Inflammatory macrophage treated with lipopolysaccharide for 4 hours (primary cell): ENCODE results near the gene UBL4B.
"Not testable (repeated sequence)": the region's sequence is repeated elsewhere in the genome, so short reads cannot be mapped to it uniquely, and the experiment has no call there.

ENCODE experiments used
- DNase-seq: peaks from one replicate; pipeline ENCODE4 v3.0.0-alpha.2; 2020

UBL4B gene, protein sequence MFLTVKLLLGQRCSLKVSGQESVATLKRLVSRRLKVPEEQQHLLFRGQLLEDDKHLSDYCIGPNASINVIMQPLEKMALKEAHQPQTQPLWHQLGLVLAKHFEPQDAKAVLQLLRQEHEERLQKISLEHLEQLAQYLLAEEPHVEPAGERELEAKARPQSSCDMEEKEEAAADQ

DNA sequence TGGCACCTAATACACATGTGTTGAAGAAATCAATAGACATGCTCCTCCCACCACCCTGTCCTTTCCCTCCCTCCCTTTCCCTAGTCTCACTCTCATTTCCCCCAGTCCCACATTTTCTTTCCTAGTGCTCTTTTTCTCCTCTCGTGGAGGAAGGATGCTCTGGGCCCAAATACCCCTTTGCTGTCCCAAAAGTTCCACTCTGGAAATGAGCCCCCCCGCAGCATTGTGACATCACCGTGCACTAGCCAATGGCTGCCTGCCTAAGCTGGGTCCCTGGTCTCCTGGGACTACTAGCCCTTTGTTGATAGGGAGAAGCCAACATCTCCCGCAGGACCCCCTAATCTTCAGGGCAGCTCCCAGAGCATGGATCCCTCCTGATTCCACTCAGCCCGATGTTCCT is at the start of gene UBL4B:
UBL4B (plus strand) TSS at position 301 of the 400 bp plus-strand sequence; CDS start at position 393, 92 bp downstream.
- no peak for DNase-seq

DNA sequence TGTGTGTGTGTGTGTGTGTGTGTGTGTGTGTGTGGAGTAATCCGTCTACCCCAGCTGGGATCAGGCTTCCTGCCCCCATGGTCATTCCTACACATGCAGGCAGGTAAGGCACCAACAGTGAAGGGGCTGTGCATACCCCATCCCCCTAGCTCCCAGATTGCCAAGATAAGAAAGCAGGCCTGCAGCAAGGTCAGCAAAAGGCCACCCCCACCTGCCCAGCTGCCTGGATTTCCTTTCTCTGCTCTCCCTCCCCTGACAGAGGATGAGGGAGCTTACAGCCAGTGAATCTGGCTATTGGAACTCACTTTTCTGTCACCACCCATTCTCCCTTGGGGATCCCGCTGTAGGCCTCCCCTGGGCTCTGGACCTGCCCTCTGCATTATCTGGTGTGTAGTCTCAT is 49.6 kb upstream of the UBL4B start:
- no peak for DNase-seq

DNA sequence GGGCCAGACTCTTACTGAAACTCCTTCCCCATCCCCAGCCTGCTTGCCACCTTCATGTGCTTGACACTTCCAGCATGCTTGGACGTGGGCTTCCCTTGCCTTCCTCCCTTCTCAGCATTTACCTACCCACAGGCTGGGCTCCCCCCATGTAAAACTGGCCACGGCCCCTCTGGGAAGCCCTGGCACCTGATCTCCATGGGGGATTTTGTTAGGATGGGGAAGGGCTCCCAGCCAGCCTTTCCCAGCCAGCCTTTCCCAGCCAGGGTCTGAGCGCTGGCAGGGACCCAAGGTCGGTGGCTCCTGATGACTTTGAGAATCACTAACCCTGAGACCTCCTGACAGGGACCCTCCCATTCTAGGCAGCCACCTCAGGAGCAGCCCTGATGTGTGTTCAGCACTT is 48.5 kb upstream of the UBL4B start:
- no peak for DNase-seq

DNA sequence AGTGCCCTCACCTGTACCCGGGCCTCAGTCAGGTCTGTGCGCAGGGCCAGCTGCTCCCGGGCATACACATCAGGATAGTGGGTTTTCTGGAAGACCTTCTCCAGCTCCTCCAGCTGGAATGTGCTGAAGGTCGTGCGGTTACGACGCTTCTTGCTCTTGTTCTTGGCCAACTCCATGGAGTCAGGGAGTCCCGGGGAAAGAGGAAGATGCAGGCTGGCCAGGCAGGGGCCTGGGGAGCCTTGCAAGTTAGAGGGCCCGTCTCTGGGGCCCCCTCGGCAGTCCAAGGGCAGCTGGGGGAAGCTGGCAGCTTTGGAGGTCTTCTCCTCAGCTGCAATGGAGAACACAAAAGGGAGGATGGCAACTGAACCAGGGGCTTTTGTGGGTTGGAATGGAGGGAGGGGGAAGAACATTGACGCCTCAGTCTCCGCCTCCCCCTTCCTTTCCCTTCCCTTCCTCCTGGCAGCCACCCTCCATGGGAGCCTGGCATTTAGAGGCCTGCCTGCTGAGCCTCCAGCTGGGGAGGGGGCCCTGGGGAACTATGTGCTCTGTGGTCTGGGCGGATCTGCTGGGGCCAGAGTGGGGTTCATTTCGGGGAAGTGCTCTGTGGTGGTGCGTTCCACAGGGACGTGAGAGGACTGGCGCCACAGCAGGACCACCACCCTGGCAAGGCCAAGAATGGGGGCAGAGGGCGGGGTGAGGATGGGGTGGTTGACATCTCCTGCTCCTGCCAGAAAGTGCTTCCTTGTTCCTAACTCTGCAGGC is 47.5 kb upstream of the UBL4B start:
- DNase-seq, result no peak

DNA sequence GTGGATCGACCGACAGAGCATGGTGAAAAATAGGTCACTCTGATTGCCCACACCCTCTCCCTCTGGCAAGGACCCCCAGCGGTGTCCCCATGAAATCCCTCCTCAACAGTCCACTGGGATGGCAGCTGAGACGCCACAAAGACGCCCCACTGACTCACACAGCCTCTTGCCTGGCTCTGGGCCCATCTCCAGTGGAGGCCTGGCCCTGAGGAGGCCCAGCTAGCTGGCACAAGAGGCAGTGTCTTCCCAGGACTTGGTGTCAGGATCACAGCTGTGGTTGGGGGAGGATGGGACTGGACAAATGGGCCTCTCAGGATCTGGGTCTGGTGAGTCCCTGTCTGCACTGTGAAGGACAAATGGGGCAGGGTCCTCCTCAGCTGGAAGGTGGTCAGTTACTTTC is 46.4 kb upstream of the UBL4B start:
- DNase-seq, result no peak

DNA sequence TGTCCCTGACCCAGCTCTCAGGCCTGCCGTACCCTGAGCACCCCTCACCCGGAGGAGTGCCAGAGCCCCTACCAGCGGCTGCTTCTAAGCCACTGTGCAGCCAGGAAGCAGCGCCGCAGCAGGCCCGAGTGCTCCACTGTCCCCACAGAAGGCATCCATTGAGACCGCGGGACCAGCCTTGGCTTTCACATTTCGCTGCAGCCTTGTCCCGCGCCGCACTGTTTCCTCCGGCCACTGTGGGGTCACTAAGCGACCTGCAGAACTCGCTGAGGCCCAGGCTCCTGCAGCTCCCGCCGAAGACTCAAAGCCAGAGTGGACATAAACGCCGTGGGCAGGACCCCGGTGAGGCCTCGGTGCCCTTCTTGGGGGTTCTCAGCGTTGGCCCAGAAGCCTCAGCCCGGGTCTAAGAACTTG is 44.8 kb upstream of the UBL4B start:
- no peak for DNase-seq

DNA sequence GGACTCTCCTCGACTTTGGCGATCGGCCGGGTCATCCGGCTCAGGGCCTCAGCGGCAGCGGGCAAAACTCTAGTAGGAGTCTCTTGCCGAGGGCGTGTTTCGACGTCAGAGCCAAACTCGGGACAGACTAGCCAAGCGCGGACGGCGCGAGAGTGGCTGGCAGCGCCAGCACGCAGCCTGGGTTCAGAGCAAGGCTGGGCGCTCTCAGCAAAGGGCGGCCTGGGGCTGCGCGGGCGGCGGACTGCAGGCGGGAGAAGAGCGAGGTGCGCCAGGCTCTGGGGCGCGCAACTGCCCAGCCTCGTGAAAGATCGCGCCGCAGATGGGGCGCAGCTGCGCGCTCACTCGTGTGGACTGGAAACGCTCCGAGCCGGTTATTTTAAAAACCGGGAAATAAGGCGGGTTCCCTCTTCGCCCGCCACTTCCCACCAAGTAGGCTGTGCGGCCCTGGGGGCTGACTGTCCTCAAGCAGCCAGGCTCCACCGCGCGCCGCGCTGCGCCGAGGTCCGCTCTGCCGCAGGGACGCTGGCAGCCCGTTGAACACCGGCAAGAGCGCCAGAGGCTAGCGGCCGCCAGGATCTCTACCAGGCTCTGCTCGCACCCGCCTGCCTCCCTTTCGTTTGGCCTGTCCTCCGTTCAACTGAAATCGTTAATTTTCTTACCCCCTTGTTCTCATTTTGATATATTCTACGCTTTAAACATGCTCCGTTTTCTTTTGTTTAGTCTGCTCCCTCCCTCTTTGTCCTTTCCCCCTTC is 44.2 kb upstream of the UBL4B start:
- peak; percentile 17 for DNase-seq

DNA sequence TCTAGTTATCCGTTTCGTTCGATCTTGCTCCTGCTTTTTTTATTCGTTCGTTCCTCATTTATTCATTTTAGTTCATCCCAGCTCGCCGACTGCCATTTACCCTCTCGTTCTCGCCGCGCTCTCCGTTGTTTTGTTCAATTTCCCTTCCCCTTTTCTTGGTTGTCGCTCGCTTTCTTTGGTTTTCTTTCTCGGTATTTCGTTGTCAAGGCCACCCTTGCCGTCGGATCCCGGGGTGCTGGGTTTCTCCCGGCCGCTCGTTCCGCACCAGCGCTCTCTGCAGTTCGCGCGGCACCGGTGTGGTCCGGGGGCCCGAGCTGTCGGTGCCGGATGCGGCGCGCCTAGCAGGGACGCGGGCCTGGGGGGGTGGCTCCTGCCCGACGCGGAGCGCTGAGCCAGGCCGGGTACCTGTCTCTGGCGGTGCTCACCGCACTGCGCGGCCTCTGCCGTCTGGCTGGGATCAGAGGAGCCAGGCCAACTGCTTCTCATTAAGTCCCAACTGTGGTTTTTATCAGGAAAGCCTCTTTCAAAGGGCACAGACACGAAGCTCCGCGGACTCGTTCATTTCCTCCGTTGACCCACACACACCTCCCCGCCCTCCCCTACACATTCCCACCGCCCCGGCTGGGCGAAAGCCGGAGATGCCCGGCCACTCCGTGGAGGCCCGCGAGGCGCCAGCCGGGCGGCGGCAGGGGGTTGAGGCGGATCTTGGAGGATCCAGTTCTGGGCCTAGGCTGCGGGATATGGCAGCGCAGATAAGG is 43.4 kb upstream of the UBL4B start:
- DNase-seq, result peak; percentile 48

DNA sequence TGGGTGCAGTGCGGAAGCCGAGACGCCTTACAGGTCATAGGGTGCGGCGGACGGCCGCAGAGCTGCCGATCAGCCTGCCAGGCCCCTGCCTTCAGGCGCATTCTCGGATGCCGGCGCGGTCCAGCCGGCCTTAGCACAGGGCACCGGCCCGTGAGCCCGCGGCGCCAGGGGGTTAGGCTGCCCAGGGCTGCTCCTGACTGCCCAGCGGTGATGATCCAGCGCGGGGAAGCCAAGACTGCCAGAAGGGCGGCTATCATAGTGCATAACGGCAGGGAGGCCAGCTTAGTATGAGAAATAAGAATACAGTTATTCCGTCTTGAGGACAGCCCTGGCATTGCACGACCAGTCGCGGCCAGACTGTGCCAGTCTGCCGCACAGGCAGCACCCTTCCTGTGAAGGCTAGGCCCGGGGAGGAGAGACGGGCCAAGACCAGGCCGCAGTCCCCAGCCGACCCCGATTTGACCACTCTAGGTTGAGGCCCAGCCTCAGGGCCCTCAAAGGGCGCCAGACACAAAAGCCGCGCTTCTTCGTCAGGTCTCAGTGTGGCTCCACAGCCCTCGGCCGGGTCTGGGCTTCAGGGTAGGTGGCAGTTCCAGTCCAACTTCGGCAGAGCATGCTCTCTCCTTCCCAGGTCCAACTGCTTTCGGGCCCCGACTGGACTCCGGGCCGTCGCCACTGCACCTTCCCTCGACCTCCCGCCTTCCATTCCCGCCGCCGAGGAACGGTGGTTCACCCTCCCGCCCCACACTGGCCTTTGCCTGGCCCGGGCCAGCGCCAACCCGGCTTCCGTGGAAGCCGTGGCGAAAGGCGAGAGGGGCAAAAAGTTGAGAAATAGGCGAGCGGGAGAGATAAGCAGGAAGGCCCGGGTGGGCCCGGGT is 42.6 kb upstream of the UBL4B start:
- no peak for DNase-seq

DNA sequence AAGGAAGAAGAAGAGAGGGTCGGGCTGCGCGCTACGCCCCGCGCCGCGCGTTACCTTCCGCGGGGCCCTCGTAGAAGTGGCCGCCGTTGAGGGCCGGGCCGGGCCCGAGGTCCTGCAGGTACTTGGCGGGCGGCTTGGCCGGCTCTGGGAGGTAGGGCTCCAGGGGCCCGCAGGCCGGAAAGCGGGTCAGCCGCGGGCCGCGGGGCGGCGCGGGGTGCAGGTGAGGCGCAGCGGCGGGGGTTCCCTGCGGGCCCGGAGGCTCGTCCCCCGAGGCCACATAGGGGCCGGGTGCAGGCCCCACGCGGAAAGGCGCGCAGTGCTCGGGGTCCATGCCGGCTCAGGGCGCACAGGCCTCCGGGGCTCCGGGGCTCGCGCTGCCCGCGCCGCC is 42.0 kb upstream of the UBL4B start:
- no peak for DNase-seq

DNA sequence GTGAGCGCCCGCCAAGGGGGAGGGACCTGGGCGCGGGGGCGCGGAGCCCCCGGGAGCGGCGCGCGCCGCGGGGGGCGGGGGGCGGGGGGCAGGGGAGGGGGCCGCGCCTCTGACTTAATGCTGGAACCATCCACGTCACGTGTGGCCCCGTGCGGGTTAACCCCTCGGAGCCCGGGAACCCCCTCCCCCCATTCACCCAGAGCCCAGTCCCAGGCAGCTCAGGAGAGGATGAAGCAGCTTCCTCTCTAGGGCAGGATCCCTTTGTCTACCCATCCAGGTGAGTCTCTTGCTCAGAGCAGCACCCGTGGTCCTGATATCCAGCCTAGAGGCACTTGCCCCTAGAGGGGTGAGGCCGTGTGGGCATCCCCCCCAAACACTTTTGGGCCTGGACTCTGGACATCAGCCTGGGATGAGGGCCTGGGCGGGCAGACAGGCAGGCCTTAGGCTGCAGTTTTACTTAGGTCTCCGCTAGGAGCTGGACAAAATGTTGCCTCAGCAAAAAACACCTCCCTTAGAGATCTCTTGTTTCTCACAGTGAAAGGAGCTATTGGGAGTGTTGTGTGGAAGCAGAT is 41.5 kb upstream of the UBL4B start, which contains the start of gene ALX3:
ALX3 (minus strand) TSS at position 2 of the 572 bp plus-strand sequence. CDS start 60 bp downstream, outside the sequence.
- no peak for DNase-seq

DNA sequence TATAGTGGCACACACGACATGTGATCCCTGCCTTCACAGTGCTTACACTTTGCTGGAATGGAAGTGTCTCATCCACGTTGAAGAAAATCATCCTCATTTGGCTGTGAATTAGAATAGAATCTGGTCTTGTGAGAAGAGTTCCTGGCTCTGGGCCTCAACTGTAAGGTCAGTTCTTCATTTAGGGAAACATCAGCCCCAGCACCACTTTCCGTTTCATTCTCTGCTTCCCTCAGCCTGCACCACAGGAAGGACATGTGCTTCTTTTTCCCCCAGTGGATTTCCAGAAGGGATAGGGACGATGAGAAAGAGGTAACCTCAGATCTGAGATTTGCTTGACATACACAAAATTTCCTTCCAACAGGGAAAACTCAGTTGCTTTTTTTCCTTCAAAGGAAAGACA is 38.1 kb upstream of the UBL4B start:
- peak; percentile 64 for DNase-seq

DNA sequence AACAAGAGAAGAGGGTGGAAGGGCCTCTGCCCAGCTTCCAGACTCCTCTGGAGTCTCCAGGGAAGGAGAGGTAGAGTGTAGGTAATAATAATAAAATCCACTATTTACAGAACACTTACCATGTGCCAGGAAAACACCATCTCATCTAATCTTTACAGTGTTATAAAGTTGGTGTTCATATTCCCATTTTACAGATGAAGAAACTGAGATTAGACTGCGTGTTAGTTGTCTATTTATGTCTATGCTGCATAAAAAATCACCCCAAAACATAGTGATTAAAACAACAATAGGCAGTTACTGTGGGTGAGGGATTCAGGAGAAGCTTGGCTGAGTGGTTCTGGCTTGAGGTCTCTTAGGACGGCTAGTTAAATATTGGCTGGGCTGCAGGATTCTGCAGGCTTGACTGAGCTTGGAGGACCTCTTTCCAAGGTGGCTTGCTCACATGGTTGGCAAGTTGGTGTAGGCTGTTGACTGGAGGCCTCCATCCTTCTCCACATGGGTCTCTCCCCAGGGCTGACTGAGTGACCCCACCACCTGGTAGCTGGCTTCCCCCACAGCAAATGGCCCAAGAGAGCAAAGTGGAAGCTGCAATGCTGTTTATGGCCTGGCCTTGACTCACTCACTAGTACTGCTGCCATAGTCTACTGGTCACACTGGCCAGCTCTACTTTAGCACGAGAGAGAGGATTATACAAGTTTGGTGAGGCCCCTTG is 35.3 kb upstream of the UBL4B start:
- no peak for DNase-seq

DNA sequence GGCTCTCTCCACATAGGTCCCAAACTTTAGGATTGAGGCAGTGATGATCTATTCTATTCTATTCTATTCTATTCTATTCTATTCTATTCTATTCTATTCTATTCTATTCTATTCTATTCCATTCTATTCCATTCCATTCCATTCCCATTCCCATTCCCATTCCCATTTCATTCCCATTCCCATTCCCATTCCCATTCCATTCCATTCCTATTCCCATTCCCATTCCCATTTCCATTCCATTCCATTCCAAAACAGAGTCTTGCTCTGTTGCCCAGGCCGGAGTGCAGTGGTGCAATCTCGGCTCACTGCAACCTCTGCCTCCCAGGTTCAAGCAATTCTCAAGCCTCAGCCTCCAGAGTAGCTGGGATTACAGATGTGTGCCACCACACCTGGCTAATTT is 32.2 kb upstream of the UBL4B start:
- DNase-seq, result not testable (repeated sequence)

DNA sequence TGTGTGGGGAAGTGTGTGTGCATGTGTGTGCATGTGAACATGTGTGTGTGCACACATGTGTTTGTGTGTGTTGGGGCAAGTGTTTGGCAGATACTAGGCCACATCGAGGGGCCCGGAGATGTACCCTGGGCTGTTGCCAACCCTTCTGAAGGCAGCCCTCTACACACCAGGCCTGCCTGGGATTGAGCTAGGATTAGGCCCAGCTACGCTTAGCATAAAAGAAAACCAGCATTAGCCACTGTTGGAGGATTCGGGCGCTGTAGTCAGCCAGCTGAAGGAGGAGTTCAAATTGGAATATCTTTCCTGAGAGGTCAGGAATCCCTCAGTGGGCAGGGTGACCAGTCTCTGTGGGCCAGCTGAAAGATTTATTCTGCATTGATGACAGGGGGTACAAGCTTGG is 31.2 kb upstream of the UBL4B start:
- DNase-seq, result no peak

DNA sequence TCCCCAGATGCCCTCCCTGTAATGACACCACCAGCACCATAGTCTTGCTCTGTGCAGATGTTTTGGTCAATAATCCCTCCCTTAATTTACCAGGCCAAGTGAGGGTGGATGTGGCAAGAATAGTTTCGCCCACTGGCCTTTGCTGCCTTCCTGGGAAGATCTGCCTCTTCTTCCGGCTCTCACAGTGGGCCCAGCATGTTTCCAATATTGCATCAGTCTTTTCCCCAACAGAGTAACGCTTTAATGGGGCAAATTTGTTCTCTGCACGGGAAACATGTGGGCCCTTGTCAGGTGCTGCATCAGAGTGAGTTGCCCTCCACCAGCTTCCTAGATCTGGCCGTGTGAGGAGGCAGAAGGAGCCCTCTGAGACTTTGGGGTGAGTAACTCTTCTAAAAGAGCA is 29.8 kb upstream of the UBL4B start:
- no peak for DNase-seq

DNA sequence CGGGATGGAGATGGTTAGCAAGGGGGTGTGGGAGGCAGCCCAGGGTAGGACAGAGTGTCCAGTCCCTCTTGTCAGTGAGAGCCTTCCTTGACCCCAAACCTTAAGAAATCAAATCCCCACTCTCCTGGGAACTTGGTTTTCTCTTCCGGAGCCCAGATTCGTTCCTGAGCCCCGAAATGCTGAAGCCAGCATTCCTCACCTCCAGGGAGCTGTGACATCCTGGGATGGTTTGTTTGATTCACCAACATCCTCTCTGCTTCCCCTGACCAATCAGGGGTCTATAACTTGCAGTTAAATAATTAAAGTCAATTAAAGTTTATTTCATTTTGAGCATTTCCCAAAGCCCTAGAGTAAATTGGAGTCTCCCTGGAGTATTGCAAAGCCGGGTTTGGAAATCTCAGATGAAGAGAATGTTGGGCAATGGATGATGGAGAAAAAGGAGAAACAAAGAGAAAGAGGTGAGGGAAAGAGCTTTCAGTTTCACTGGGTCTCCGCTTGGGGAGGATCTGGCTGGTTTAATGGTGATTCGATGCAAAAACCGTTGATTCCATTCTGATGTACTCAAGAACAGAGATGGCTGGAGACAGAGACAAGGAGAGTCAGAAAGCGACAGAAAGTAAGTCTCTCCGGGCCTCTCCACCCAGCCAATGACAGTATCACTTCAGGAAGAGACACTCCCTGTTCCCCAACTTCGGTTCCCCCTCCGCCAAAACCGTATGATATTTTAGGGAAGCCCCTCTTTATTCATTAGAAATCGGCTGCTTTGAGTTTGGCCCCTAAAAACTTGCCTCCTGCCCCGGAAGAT is 29.0 kb upstream of the UBL4B start:
- DNase-seq, result peak; percentile 64

DNA sequence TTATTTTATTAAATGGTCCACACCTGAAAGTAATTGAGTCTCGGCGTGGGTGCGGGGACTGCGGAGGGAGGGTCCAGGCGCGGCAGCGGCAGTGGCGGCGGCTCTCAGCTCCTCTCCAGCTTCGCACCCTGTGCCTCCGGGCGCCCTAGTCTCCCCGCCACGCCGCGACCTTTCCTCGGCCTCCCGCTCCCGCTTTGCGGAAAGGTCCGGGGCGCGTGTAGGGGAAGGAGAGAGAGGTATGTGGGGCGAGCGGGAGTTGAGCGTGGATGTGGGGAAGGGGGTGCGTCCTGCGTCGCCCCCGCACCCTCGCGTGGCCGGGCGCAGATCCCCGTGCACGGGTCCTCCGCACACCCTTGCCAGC is 28.4 kb upstream of the UBL4B start:
- no peak for DNase-seq

DNA sequence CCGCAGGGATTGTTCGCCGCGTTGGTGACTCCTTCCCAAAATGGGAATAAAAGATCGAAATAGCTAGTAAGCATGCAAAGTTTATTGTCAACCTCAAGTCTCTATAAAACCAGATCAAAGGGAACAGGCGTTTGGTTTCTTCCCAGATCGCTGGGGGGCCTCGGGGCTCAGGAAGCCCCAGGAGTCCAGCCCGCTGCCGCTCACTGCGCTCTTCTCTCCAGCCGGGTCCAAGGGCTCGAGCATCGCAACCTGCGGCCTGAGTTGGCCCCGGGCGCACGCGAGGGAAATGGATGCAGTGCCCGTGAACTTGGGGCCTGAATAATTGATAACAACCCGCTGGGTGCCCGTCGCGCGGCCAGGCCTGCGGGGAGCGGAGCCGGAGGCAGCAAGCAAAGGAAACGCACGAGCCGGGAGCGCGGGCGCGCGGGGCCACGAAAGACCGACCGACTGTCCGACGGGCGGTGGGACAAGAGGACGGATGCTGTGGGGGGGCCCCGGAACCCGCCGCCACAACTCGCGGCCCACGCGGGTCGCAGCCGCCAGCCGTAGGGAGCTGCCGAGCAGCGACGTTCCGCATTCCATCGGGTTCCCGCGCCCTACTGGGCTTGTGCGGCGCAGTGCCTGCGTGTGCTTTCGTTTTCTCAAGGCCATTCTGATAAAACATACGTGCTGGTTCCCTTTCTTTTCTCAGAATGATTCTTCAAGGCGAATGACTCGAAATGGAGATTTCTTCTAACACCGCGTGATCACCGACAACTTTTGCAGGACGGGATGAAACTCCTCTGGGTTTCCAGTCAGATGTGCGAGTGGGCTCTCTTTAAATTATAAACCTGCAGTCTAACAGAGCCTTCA is 27.8 kb upstream of the UBL4B start:
- peak; percentile 81 for DNase-seq
